Middle frontal gyrus (tissue), 1 donor: ENCODE results near the gene NEK4.
"Not testable (repeated sequence)": the region's sequence is repeated elsewhere in the genome, so short reads cannot be mapped to it uniquely, and the experiment has no call there.

Experiments
- DNase-seq: peaks from one replicate; pipeline ENCODE4 v3.0.0-alpha.2; 2015; ENCODE audit warnings: low spot score; ENCODE audit errors: extremely low spot score

NEK4 gene

DNA sequence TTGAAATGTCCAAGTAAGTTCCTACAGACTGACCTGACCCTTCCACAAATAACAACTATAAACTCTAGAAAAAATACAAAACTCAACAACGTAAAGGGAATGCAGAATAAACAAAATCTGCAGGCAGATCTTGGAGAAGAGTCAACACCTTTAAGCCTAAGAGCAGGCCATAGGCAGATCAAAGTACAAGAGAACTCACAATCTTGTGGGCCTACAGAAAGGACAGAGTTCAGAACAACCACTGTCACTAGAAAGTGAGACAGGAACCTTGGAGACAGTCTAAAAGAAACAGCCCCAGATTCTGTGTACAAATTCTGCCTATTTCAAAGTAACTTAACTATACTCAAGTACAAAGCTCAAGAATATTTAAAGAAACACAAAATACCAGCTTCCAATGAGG is 31.0 kb downstream of the NEK4 start:
- no peak for DNase-seq

DNA sequence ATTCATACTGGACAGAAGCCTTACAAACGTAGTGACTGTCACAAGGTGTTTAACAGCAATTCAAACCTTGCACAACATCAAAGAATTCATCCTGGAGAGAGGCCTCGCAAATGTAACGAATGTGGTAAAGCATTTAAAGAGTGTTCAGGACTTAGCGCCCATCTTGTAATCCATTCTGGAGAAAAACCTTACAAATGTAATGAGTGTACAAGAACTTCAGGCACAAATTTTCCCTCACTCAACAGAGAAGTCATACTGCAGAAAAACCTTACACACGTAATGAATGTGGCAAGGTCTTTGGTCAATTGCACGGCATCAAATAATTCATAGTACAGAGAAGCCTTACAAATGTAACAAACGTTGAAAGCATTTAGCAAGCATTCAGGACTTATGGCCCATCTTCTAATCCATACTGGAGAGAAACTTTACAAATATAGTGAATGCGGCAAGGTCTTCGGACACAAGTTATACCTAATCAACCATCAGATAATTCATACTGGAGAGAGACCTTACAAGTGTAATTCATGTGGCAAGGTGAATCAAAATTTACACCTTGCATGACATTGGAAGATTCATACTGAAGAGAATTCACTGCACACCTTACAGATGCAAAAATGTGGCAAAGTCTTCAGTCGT is 37.4 kb downstream of the NEK4 start:
- DNase-seq: no peak

DNA sequence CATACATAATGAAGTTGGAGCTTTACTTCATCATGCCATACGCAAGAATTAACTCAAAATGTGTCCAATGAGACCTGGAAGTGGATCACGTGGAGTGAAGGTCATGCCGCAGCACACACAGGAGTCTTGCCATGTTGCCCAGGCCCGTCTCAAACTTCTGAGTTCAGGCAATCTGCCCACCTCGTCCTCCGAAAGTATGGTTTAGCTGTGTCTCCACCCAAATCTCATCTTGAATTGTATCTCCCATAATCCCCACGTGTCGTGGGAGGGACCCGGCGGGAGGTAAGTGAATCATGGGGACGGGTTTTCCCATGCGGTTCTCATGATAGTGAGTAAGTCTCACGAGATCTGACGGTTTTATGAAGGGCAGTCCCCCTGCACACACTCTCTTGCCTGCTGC is 39.1 kb downstream of the NEK4 start:
- DNase-seq: no peak

DNA sequence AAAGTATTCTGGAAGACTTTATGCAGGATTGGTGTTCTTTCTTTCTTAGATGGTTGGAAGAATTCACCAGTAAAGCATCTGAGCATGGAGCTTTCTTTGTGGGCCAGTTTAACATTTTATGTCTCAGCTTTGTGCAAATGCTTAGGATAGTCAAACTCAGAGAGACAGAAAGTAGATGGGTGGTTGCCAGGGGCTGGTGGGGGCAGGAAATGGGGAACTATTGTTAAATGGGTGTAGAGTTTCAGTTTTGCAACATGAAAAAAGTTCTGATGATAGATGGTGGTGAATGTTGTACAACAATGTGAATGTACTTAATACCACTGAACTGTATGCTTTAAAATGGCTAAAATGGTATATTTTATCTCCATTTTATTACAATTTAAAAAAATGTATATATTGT is 40.1 kb downstream of the NEK4 start:
- no peak for DNase-seq

DNA sequence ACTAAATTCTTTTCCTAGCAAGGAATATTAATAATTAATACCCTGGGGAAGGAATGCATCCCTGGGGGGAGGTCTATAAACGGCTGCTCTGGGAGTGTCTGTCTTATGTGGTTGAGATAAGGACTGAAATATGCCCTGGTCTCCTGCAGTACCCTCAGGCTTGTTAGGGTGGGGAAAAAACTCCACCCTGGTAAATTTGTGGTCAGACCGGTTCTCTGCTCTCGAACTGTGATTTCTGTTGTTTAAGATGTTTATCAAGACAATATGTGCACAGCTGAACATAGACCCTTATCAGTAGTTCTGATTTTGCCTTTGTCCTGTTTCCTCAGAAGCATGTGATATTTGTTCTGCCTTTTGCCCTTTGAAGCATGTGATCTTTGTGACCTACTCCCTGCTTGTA is 42.0 kb downstream of the NEK4 start:
- not testable (repeated sequence) for DNase-seq

DNA sequence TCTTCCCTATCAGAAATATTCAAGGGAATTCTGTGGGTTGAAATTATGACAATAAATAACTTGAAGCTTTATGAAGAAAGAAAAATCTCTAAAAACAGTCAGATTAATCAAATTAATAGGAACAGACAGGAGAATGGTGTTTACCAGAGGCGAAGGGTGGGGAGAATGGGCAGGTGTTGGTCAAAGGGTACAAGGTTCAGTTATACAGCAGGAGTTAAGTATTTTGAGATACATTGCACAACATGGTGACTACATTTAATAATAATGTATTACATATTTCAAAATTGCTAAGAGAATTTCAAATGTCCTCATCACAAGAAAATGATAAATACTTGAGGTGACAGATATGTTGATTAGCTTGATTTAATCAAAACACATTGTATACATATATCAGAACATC is 46.2 kb downstream of the NEK4 start:
- no peak for DNase-seq

DNA sequence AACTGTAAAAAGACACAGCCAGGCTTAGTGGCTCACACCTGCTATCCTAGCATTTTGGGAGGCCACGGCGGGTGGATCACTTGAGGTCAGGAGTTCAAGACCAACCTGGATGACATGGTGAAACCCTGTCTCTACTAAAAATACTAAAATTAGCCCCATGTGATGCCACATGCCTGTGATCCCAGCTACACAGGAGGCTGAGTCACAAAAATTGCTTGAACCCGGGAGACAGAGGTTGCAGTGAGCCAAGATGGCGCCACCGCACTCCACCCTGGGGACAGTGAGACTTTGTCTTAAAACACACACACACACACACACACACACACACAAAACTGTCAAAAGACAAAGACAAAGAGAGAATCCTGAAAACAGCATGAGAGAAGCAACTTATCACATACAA is 46.8 kb downstream of the NEK4 start:
- DNase-seq: no peak

DNA sequence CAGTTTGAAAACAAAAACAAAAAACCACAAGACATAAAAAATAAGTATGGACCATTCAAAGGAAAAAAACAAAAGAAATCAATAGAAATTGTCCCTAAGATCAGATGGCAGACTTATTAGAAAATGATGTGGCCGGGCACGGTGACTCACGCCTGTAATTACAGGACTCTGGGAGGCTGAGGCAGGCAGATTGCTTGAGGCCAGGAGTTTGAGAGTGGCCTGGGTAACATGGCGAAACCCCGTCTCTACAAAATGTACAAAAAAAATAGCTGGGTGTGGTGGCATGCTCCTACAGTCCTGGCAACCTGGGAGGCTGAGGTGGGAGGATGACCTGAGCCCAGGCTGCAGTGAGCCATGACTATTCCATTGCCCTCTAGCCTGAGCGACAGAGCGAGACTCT is 48.2 kb downstream of the NEK4 start:
- DNase-seq: no peak

DNA sequence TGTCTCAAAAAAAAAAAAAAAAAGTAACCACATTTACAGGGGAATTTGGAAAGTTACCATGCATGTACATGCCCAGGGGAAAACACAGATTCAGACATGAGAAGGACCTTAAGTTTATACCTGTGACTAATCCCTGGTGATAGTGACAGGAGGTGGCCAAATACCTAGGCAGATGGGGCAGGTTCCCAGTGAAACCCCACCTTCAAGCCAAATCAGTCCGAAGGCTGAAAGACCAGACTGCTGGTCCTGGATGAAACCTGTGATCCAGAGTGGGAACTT is 49.1 kb downstream of the NEK4 start:
- DNase-seq: no peak

DNA sequence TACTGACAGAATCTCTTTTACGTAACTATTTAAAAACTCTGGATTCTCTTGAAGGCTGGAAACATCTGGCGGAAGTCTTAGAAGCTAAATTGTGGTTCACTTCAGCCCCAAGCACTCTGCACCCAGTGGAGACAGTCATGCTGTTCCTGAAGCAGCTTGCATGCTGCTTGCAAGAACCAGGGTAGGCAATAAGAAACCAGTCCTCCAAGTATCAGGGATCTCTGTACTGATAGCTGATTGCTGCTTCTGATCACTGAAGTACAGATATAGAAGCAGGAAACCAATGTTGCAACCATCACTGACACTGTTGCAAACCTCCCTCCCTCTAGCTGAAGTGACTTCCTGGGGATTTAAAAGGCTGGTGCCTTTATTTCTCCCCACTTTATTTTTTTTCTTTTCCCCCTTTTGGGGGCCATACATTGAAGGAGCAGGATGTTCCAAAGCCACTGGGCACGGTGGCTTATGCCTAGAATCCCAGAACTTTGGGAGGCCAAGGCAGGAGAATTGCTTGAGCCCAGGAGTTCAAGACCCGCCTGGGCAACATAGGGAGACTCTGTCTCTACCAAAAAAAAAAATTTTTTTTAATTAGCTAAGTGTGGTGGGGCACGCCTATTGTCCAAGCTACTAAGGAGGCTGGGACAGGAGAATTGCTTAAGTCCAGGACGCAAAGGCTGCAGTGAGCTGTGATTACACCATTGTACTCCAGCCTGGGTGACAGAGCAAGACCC is 49.6 kb downstream of the NEK4 start:
- DNase-seq: no peak

DNA sequence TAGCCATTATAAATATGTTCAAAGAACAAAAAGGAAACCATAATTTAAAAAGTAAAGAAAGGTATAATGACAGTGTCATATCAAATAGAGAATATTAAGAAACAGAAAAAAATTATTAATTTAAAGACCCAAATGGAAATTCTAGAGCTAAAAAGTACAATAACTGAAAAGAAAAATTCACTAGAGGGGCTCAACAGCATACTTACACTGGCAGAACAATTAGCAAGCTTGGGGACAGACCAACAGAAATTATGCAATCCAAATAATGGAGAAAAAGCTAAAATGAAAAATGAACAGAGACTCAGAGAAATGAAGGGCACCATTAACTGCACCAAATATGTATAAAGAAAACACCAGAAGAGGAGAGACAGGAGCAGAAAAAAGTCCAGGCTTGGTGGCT is 51.1 kb downstream of the NEK4 start:
- DNase-seq: no peak

DNA sequence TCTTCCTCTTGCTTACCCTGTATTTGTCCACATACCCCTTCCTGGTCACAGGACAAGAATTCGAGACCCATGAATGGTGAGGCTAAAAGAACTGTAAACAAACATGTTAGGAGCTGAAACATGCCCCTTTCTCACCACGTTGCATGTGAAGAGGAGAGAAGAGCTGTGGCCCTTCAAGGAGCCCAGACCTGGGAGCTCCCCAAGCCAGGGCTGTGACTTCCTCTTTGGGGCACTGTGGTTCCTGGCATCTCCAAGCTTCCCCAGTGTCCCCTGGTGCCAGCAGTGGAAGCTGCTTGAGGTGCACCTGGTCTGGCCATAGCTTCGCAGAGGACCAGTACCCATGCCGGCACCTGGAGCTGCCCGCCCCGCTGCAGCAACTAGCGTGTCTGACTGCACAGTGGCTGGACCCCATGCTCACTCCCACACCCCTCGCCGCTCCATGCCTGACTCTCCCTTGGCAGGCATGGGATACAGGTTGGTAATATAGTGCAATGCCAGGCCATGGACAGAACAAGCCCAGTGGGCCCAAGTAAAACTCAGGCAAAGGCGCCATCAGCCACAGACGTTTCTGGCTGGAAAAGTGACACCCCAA is 54.9 kb downstream of the NEK4 start:
- no peak for DNase-seq

DNA sequence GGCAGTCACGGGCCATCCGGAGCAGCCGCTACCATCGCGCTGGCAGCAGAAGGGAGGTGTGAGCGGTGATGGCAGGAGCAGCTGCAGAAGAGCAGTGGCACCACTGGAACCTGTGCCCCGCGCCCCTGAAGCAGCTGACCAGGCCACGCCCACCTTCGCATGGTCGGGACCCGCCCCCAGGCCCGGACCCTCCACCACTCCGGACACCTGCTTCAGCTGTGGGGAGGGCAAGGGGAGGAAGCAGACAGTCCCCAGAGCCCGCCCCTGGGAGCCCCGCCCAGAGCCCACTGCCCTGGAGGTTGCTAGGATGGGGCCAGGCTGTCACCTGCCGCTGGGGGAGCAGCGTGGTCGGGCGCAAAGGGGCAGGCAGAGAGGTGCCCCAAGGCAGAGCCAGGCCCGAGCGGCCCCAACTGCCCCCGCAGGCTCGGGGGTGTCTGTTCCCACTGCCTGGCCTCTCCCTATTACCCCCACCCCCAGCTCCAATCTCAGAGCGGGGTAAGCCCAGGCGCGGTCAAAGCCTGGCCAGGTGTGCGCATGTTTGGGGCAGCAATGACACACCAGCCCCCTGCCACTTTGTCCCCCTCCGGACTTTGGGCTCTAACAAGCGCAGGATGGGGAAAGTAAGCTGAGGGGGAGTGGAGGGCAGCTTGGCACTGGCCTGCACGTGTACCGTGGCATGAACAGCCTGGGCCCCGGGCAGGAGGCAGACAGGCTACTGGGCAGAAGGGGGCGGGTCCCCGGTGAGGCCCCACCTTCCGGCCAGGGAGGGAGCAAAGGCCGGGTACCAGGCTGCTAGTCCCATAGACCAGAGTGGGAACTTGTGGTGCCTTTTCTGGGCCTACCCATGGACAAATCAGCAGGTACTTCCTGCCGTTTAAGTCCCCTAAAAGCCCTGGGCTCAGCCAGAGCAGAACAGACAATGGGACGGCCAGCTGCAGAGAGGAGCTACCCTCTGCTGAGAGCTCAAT is 56.1 kb downstream of the NEK4 start:
- no peak for DNase-seq

DNA sequence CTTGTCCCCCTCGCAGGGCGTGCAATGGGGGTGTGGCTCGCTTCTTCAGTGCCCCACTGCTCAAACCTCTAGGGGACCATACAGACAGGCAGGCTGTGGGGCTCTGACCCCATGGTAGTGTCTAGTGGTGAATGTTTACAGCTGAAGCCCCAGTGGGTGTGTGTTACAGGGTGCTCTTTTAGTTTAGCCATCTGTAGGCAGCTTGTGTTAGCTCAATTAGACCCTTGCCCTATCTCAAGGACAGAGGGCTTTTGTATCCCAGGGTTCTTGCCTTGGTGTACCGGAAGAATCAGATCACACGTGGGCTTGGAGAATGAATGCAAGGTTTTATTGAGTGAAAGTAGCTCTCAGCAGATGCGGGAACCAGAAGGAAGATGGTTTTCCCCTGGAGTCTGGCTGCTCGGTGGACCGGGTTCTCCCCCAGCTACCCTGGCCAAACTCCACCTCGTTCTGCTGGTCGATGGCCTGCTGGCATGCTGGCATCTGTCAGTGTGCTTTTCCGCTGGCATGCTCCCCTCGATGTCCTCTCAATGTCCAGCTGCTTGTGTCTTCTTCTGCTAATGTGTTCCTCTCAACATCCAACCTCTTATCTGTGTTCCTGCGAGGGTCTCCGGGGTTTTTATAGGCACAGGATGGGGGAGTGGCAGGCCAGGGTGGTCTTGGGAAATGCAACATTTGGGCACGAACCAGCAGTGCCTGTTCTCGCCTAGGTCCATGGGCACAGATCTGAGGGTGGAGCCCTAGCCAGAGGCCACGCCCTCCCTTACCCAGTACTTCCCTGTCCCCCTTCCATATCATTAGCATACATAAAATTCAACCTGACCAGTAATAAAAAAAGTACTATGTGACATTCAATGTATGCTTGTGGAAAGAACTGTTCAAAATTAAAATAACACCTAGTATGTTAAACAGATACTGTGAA is 58.2 kb downstream of the NEK4 start:
- DNase-seq: no peak

DNA sequence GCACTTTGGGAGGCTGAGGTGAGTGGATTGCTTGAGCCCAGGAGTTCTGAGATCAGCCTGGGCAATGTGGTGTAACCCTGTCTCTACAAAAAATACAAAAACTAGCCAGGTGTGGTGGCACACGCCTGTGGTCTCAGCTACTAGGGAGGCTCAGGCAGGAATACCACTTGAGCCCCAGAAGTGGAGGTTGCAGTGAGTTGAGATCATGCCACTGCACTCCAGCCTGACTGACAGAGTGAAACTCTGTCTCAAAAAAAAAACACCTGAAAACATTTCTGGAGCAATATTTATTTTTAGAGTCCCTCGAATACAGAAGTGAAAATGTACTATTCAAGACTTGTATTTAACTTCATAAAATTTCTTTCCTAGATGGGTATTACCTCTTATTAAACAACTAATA is 60.2 kb downstream of the NEK4 start:
- no peak for DNase-seq

DNA sequence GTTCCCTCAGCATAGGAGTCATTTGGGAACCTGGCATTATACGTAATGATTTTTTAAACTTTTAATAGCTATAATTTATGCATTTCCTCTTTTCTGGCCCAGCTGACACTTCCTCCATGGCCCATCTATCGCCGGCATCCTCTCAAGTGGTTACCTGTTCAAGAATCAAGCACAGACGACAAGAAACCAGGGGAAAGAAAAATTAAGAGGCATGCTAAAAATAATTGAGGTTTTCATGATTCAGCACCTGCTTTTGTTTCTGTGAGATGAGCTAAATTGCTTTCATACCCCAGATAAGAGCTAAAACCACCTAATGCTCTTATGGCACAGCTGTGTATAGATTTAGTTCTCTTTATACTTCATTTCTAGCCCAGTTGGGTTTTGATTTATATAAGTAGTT is 63.2 kb downstream of the NEK4 start:
- no peak for DNase-seq

DNA sequence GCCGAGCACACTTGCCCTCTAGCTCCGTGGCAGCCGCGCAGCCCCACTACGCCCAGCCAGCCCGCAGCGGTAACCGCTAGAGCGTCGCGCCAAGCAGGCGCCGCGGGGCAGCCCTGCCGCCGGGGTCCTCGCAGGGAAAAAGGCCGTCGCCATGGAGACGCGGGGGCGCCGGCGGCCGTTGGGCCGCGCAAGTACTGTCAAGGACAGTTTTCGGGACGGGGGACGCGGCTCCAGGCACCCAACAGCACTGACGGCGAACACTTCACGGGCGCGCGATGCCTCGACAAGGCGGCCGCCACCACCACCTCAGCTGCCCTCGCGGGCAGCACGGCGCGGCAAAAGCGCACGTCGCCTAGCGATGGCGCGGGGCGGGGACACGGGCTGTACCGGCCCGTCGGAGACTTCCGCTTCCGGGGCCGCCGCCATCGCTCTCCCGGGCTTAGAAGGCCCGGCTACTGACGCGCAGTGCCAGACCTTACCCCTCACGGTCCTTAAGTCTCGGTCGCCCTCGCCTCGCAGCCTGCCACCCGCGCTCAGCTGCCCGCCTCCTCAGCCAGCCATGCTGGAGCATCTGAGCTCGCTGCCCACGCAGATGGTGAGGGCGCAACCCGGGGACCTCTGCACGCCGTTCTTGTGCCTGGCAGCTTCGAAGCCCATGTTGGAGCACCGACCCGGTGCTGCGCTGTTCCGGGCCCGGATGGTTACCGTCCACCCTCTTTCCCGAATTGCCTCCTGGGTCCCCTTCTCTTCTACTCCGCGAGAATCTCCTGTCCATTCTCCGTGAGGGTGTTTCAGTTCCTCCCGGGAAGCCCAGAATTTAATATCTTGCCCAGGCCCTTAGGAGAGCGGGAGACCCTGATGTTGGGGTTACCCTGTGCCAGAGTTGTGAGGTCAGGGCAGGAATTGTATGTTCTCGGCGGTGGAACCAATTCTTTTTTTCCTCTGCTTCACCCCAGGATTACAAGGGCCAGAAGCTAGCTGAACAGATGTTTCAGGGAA is 64.8 kb downstream of the NEK4 start, which contains the start of the genes GLT8D1 and SPCS1:
GLT8D1 (minus strand) TSS at position 104 of the 999 bp plus-strand sequence. CDS start 5,331 bp downstream, outside the sequence.
SPCS1 (plus strand) TSS at position 419 of the 999 bp plus-strand sequence; CDS start at position 560, 141 bp downstream.
- peak; percentile 73 for DNase-seq

DNA sequence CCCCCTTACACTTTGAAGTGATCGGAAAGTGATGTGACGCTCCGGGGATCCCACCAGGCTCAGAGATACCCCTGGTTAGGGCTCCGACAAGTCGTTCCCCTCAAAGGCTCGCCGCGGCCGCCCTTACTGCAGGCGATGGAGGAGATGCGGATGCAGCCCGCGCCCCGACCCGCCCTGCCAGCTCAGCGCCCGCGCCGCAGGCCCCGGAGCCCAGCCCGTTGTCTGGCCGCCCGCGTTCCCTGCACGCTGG is 65.4 kb downstream of the NEK4 start:
- no peak for DNase-seq

DNA sequence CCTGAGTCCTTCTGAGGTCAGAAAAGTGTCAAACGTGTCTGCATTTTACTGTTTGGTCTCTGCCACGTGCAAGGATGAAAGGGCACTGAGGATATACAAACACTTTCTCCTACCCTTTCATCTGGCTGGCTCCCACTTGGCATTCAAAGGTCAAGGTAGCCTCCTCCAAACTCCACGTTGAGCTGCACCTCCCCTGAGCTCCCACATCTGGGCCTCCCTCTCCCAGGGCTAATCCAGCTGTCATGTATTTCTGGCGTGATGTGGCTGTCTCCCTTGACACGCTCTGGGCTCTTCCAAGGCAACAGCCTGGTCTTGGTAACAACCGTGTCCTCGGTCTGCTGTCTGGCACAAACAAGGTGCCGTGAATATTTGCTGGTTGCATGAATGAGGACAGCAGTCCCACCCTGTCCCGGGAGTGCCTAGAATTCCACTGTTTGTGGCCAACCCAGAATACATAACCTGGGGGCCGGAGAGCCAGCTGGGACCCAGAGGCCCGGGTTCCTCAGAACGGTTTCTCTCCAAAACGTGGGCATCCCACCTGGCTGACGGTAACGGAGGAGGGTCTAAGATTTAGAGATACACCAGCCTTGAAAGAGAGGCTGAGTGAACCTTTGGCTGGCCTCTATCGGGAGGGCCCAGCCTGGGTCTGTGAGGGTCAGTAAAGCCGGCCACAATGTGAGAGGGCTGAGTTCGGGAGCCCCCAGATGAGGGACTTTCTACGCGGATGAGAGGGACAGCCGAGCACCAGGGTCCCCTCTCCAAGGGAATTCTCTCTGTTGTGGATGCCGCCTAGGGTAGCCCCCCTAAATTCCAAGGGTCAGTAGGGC is 65.9 kb downstream of the NEK4 start:
- DNase-seq: no peak
